Fibroblast of the aortic adventitia (primary cell): Measurements from ENCODE around the gene DBNDD2. TPM values are rescaled to one million over a fixed set of nuclear protein-coding genes. Genes with fewer than 3 reads are reported as not detected.

Experiments used
- DNase-seq: peaks from one replicate; pipeline ENCODE4 v3.0.0-alpha.2; 2010; ENCODE audit warnings: low read depth
- H3K4me3 ChIP-seq: 2 replicates; pipeline ENCODE4 v1.5.1; 2011; ENCODE audit warnings: low read depth, mild to moderate bottlenecking, control low read depth, low read length, moderate library complexity
- CTCF ChIP-seq: IDR thresholded peaks from 2 replicates; pipeline ENCODE4 v1.5.1; 2011; ENCODE audit warnings: mild to moderate bottlenecking, low read length, control low read depth, inconsistent platforms; ENCODE audit not compliant: insufficient read depth
- total RNA-seq: library from RNA; depleted of rRNA; stranded (reverse); fragments of >200 nt; gene quantifications from 2 replicates; pipeline ENCODE4 v1.2.3, GENCODE V29; 2012; ENCODE audit warnings: low replicate concordance

DBNDD2 gene
- total RNA-seq, 1 donor: 4.6 TPM

DNA sequence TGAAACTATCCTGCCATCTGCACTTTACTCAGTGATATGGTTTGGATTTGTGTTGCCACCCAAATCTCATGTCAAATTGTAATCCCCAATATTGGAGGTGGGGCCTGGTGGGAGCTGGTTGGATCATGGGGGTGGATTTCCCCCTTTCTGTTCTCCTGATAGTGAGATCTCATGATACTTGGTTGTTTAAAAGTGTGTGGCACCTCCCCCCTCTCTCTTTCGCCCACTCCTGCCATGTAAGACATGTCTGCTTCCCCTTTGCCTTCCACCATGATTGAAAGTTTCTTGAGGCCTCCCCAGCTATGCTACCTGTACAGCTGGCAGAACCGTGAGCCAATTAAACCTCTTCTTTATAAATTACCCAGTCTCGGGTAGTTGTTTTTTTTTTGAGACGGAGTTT, 25.9 kb downstream of the DBNDD2 start:
- TF ChIP-seq CTCF: no peak
- no peak for DNase-seq
- no peak overlapping the region for H3K4me3 ChIP-seq

DNA sequence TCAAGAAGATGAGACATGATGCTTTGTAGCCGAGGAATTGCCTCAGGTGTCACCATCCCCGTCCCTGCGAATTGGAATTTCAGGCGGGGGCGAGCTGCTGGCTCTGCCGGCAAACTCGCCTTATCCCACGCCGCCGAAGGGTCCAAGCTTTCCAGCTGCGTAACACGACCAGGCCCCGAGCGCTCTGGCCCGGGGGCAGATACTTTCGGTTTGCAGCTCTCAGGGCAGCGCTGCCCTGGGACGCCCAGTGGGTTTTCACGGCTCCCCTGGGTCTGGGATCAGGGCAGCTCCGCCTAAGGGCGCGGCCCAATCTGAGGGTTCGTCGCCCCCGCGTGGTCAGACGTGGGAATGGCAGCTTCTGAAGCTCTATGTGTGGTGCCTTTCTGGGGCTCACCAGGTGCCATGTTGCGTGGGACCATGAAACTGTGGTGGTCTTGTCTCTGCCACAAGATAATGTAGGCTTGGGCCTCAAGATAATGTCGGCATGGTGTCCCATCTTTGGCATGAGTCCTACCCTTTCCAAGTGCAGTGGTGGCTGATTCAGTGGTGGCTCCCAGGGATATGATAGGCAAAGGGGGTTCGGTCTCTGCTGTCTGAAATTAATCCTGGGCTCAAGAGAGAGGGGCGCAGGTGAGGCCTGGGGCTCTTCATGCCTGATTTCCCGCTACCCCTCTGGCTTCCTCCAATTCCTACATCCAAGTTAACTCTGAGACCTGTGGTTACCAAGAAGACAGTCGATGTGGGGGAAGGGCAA, 28.8 kb downstream of the DBNDD2 start:
- TF ChIP-seq CTCF: peak; percentile 94
- DNase-seq: peak; percentile 87

GRCh38 chr20:45440424-45440823, 32.3 kb downstream of the DBNDD2 start:
- no peak for TF ChIP-seq CTCF
- DNase-seq: no peak

More for the DNA sequence above, 28.8 kb downstream of the DBNDD2 start:
- peak overlapping the region; percentile 71 for H3K4me3 ChIP-seq

GRCh38 chr20:45440891-45441685, 33.0 kb downstream of the DBNDD2 start:
- DNase-seq: no peak
- H3K4me3 ChIP-seq: no peak overlapping the region
- no peak for TF ChIP-seq CTCF

More at GRCh38 chr20:45440424-45440823, 32.3 kb downstream of the DBNDD2 start:
- H3K4me3 ChIP-seq: no peak overlapping the region

DNA sequence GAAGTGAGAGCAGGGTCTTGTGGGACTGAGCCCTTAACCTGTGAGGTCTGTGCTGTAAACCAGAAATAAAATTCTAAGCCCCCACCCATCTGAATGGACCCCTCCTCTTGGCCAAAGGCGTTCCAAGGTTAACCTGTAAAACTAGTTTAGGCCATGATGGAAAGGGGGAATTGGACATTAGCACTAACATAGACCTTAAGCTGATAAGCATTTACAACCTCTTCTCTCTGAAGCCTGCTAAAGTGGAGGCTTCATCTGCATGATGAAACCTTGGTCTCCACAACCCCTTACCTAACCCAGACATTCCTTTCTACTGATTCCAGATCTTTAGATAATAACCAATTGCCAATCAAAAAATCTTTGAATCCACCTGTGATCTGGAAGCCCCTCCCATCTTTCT, 33.7 kb downstream of the DBNDD2 start:
- no peak overlapping the region for H3K4me3 ChIP-seq
- DNase-seq: no peak
- no peak for TF ChIP-seq CTCF

- TF ChIP-seq CTCF: no peak
- H3K4me3 ChIP-seq: no peak overlapping the region
- DNase-seq: no peak
Observed at GRCh38 chr20:45444050-45444449, 36.0 kb downstream of the DBNDD2 start.
